ENCODE measurements around the gene DSP. TPM values are rescaled to one million over a fixed set of nuclear protein-coding genes. Genes with fewer than 3 reads are reported as not detected.

The DSP gene
- total and polyA plus RNA-seq, 2 donors from 2014 or later: 14.7 to 96.2 TPM

- FAIRE-seq (no peak), DNase-seq (no peak)
- no peaks in the 10 kb centered on the region for H3K9me3 ChIP-seq (ENCODE audit: control insufficient read depth in 2 of 3, insufficient read depth in 1 of 3, low read length in 3 of 3)
- no peak overlapping the region for H3K4me3 ChIP-seq (ENCODE audit: low read length in 3 of 3)
- H3K4me1 ChIP-seq (ENCODE audit: control insufficient read depth in 2 of 3, insufficient read depth in 2 of 3, low read depth in 1 of 3, low read length in 3 of 3): peaks cover 0 to 5% (median 5%) of the 10 kb centered on the region in 3 donors
- no peak overlapping the region for H3K9ac ChIP-seq (ENCODE audit: low read length in 3 of 3)
- H3K36me3 ChIP-seq (ENCODE audit: control insufficient read depth in 2 of 3, insufficient read depth in 3 of 3, low read length in 3 of 3): no peaks in the 10 kb centered on the region
- intact Hi-C loops (cut with DNase I): no loop called here
- no peaks in the 10 kb centered on the region for H3K27me3 ChIP-seq (ENCODE audit: control insufficient read depth, insufficient read depth, low read length)
- no peak for TF ChIP-seq CTCF (IDR thresholded peaks at IDR 0.05; ENCODE audit: borderline replicate concordance, extremely low read depth, insufficient read depth)
- H3K27ac ChIP-seq (ENCODE audit: low read depth in 2 of 2, low read length in 2 of 2): no peak overlapping the region
Observed at GRCh38 chr6:7550433-7550801, 8.9 kb downstream of the DSP start.

GRCh38 chr6:7554533-7555275, 13.2 kb downstream of the DSP start:
- FAIRE-seq: no peak
- H3K36me3 ChIP-seq (ENCODE audit: control insufficient read depth in 2 of 3, insufficient read depth in 3 of 3, low read length in 3 of 3): peaks cover 0 to 25% (median 9%) of the 10 kb centered on the region in 3 donors
- no peak for DNase-seq
- H3K9ac ChIP-seq (ENCODE audit: low read length in 3 of 3): no peak overlapping the region
- TF ChIP-seq CTCF (IDR thresholded peaks at IDR 0.05; ENCODE audit: borderline replicate concordance, extremely low read depth, insufficient read depth): no peak
- H3K27me3 ChIP-seq (ENCODE audit: control insufficient read depth, insufficient read depth, low read length): no peaks in the 10 kb centered on the region
- no peak overlapping the region for H3K27ac ChIP-seq (ENCODE audit: low read depth in 2 of 2, low read length in 2 of 2)
- no peak overlapping the region for H3K4me3 ChIP-seq (ENCODE audit: low read length in 3 of 3)
- H3K9me3 ChIP-seq (ENCODE audit: control insufficient read depth in 2 of 3, insufficient read depth in 1 of 3, low read length in 3 of 3): no peaks in the 10 kb centered on the region
- peaks cover 0 to 3% (median 0%) of the 10 kb centered on the region in 3 donors for H3K4me1 ChIP-seq (ENCODE audit: control insufficient read depth in 2 of 3, insufficient read depth in 2 of 3, low read depth in 1 of 3, low read length in 3 of 3)
- intact Hi-C loops (cut with DNase I): no loop called here

GRCh38 chr6:7555671-7556070, 14.2 kb downstream of the DSP start:
- H3K9me3 ChIP-seq (ENCODE audit: control insufficient read depth in 2 of 3, insufficient read depth in 1 of 3, low read length in 3 of 3): no peaks in the 10 kb centered on the region
- no peaks in the 10 kb centered on the region for H3K27me3 ChIP-seq (ENCODE audit: control insufficient read depth, insufficient read depth, low read length)
- peaks cover 0 to 25% (median 10%) of the 10 kb centered on the region in 3 donors for H3K36me3 ChIP-seq (ENCODE audit: control insufficient read depth in 2 of 3, insufficient read depth in 3 of 3, low read length in 3 of 3)
- no peak for FAIRE-seq
- no peak for TF ChIP-seq CTCF (IDR thresholded peaks at IDR 0.05; ENCODE audit: borderline replicate concordance, extremely low read depth, insufficient read depth)
- DNase-seq: no peak
- intact Hi-C loops (cut with DNase I): no loop called here
- H3K27ac ChIP-seq (ENCODE audit: low read depth in 2 of 2, low read length in 2 of 2): no peak overlapping the region
- no peak overlapping the region for H3K9ac ChIP-seq (ENCODE audit: low read length in 3 of 3)
- no peak overlapping the region for H3K4me3 ChIP-seq (ENCODE audit: low read length in 3 of 3)
- peaks cover 0 to 3% (median 0%) of the 10 kb centered on the region in 3 donors for H3K4me1 ChIP-seq (ENCODE audit: control insufficient read depth in 2 of 3, insufficient read depth in 2 of 3, low read depth in 1 of 3, low read length in 3 of 3)
